GM23338 (cell line): ENCODE results near the gene RNF167. TPM values are rescaled to one million over a fixed set of nuclear protein-coding genes. Genes with fewer than 3 reads are reported as not detected.

Experiments
- ATAC-seq: fragments of 200-7000 bp; cut with Tn5 transposase; 3 replicates; pipeline ENCODE4 v1.9.1; 2020
- DNase-seq: peaks from one replicate; pipeline ENCODE4 v3.0.0-alpha.2; 2015; ENCODE audit warnings: low spot score
- H2AFZ ChIP-seq: fragments of 200-600 bp; sonication (generic); 2 replicates; pipeline ENCODE4 v1.8.0; 2016; ENCODE audit warnings: antibody characterized with exemption, mild to moderate bottlenecking, moderate library complexity
- H3F3A ChIP-seq: fragments of 200-600 bp; sonication (generic); replicated peaks from 2 replicates; pipeline ENCODE4 v1.8.0; 2017; ENCODE audit warnings: antibody characterized with exemption, mixed run types, low read depth
- H3K27ac ChIP-seq: fragments of 200-600 bp; sonication (generic); 2 replicates; pipeline ENCODE4 v1.6.1; 2016; ENCODE audit warnings: low read depth
- H3K27me3 ChIP-seq: fragments of 200-600 bp; sonication (generic); 2 replicates; pipeline ENCODE4 v1.8.0; 2016; ENCODE audit warnings: mild to moderate bottlenecking, mixed run types, moderate library complexity; ENCODE audit not compliant: insufficient read depth
- H3K36me3 ChIP-seq: fragments of 200-600 bp; sonication (generic); 2 replicates; pipeline ENCODE4 v1.8.0; 2016; ENCODE audit warnings: mild to moderate bottlenecking; ENCODE audit not compliant: insufficient read depth
- H3K4me1 ChIP-seq: fragments of 200-600 bp; sonication (generic); 2 replicates; pipeline ENCODE4 v1.8.0; 2016; ENCODE audit warnings: mild to moderate bottlenecking, moderate library complexity; ENCODE audit not compliant: insufficient read depth
- H3K4me2 ChIP-seq: fragments of 200-600 bp; sonication (generic); 2 replicates; pipeline ENCODE4 v1.7.1; 2017; ENCODE audit warnings: mixed run types
- H3K4me3 ChIP-seq: fragments of 200-600 bp; sonication (generic); 2 replicates; pipeline ENCODE4 v1.6.1; 2016; ENCODE audit warnings: mixed run types
- H3K79me2 ChIP-seq: fragments of 200-600 bp; sonication (generic); replicated peaks from 2 replicates; pipeline ENCODE4 v1.8.0; 2017; ENCODE audit warnings: mild to moderate bottlenecking; ENCODE audit not compliant: insufficient read depth
- H3K9me2 ChIP-seq: fragments of 200-600 bp; sonication (generic); 2 replicates; pipeline ENCODE4 v1.8.0; 2017; ENCODE audit not compliant: insufficient read depth
- H4K20me1 ChIP-seq: fragments of 200-600 bp; sonication (generic); replicated peaks from 2 replicates; pipeline ENCODE4 v1.8.0; 2017; ENCODE audit warnings: mild to moderate bottlenecking; ENCODE audit not compliant: insufficient read depth
- H3K27ac Mint-ChIP-seq: 2 replicates; pipeline ENCODE4 v1.8.0; 2020; ENCODE audit warnings: inconsistent platforms, mild to moderate bottlenecking, moderate library complexity, mixed read lengths
- H3K27me3 Mint-ChIP-seq: 3 replicates; pipeline ENCODE4 v1.8.0; 2022; ENCODE audit warnings: low read depth, mild to moderate bottlenecking, moderate library complexity, mixed read lengths, inconsistent platforms; ENCODE audit not compliant: insufficient read depth, poor library complexity
- H3K36me3 Mint-ChIP-seq: 3 replicates; pipeline ENCODE4 v1.8.0; 2021; ENCODE audit warnings: low read depth, mild to moderate bottlenecking, inconsistent platforms, moderate library complexity, mixed read lengths
- H3K4me1 Mint-ChIP-seq: 3 replicates; pipeline ENCODE4 v1.8.0; 2020; ENCODE audit warnings: mild to moderate bottlenecking, inconsistent platforms, mixed read lengths
- H3K4me3 Mint-ChIP-seq: 3 replicates; pipeline ENCODE4 v1.8.0; 2021; ENCODE audit warnings: moderate library complexity, mild to moderate bottlenecking, inconsistent platforms, mixed read lengths
- H3K9me3 Mint-ChIP-seq: 3 replicates; pipeline ENCODE4 v1.8.0; 2020; ENCODE audit warnings: moderate library complexity, mild to moderate bottlenecking, inconsistent platforms, mixed read lengths
- CREB1 ChIP-seq: fragments of 250-450 bp; sonication (Bioruptor Pico); IDR thresholded peaks from 2 replicates; pipeline ENCODE4 v1.5.0; 2020; ENCODE audit warnings: low read depth, mild to moderate bottlenecking, moderate library complexity
- JUNB ChIP-seq: IDR thresholded peaks from one replicate; pipeline ENCODE4 v1.6.1; 2016; ENCODE audit warnings: antibody characterized with exemption; ENCODE audit not compliant: unreplicated experiment
- ZNF114 ChIP-seq: fragments of 250-450 bp; sonication (Bioruptor Pico); IDR thresholded peaks from 2 replicates; pipeline ENCODE4 v1.5.0; 2020; ENCODE audit warnings: mild to moderate bottlenecking, moderate library complexity
- polyA plus RNA-seq: library from polyadenylated mRNA; unstranded; fragments of >200 nt; fragmentation: Nextera tagmentation; extraction: Ambion mirVana; gene quantifications from 2 replicates; pipeline ENCODE4 v1.2.1, GENCODE V29; 2016
- total RNA-seq: library from RNA; depleted of rRNA; stranded (reverse); fragments of >200 nt; shearing (Covaris generic); gene quantifications from 2 replicates; pipeline ENCODE4 v1.2.3, GENCODE V29; 2014
- TF ChIP-seq, protein P1 (sequence below), 2 experiments: fragments of 200-600 bp in 1 of 2; sonication (generic) in 1 of 2; conservative IDR thresholded peaks; 2 replicates each; pipeline versions ENCODE4 v1.5.1 to v1.6.1; 2016 to 2017; ENCODE audit warnings: antibody characterized with exemption in 2 of 2, low read depth in 2 of 2, mild to moderate bottlenecking in 2 of 2, moderate library complexity in 1 of 2
- TF ChIP-seq, protein P2 (sequence below): IDR thresholded peaks from one replicate; pipeline ENCODE4 v1.6.1; 2018; ENCODE audit warnings: antibody characterized with exemption; ENCODE audit not compliant: unreplicated experiment

The RNF167 gene
- total and polyA plus RNA-seq, 2 experiments from 2014 or later: 61.2 to 84.4 TPM

DNA sequence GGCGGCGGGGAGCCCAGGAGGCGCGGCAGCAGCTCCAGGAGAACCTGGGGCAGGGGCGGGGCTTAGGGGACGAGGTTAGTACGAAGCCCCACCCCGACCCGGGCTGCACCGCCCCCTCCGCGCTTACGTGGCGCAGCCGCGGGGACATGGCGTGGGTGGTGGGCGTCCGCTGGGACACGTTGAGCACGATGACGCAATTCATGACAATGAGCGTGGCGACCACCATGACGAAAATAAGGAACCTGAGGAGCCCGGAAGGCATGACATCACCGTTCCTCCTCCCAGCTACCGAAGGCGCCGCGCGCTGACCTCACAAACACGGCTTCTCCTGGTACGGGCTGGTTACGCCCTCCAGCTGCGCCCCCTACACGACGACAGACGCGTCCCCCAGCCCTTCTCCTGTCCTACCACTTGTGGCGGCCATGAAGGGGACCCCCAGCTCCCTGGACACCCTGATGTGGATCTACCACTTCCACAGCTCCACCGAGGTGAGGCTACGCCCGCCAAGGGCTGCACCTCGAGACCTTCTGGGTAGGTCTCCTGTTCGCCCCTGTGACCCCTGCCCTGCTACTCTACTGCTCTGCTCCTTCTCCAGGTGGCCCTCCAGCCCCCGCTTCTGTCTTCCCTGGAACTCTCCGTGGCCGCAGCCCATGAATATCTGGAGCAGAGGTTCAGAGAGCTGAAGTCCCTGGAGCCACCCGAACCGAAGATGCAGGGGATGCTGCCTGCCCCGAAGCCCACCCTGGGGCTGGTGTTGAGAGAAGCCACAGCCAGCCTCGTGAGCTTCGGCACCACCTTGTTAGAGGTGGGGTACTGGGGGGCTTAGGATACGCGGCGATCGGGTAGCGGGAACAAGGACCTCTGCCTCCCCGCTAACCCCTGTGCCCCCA, 40.5 kb upstream of the RNF167 start, which contains the start of gene C17orf107:
C17orf107 (plus strand) TSS at position 196 of the 890 bp plus-strand sequence; CDS start at position 423, 227 bp downstream.
- Histone ChIP-seq H3K4me2 (peak within 1 kb of the TSS; percentile 95), H3K27me3 (peaks cover 9% of the 10 kb centered on the region), H3K36me3 (no peaks in the 10 kb centered on the region; the same call in 1 of the 2 replicates), H3K79me2 (no peaks in the 10 kb centered on the region), H3K4me1 (0 out of 2 replicates have a peak, but pooled peaks cover 5% of the 10 kb centered on the region), H3F3A (peaks cover 37% of the 10 kb centered on the region), H3K4me3 (peak within 1 kb of the TSS; percentile 77), H4K20me1 (no peaks in the 10 kb centered on the region), H3K27ac (no peak within 1 kb of the TSS), H2AFZ (peak within 1 kb of the TSS; percentile 87), H3K9me2 (no peaks in the 10 kb centered on the region)
- TF ChIP-seq, protein P1, sequence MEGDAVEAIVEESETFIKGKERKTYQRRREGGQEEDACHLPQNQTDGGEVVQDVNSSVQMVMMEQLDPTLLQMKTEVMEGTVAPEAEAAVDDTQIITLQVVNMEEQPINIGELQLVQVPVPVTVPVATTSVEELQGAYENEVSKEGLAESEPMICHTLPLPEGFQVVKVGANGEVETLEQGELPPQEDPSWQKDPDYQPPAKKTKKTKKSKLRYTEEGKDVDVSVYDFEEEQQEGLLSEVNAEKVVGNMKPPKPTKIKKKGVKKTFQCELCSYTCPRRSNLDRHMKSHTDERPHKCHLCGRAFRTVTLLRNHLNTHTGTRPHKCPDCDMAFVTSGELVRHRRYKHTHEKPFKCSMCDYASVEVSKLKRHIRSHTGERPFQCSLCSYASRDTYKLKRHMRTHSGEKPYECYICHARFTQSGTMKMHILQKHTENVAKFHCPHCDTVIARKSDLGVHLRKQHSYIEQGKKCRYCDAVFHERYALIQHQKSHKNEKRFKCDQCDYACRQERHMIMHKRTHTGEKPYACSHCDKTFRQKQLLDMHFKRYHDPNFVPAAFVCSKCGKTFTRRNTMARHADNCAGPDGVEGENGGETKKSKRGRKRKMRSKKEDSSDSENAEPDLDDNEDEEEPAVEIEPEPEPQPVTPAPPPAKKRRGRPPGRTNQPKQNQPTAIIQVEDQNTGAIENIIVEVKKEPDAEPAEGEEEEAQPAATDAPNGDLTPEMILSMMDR (conservative IDR thresholded peaks at IDR 0.05; ENCODE audit: low read depth in 2 of 2): peak in 1 of 2 experiments; percentile 21; a peak in 2 of 4 replicates
- TF ChIP-seq CREB1 (CRISPR knock-in tag): peak; percentile 92
- TF ChIP-seq, protein P2, sequence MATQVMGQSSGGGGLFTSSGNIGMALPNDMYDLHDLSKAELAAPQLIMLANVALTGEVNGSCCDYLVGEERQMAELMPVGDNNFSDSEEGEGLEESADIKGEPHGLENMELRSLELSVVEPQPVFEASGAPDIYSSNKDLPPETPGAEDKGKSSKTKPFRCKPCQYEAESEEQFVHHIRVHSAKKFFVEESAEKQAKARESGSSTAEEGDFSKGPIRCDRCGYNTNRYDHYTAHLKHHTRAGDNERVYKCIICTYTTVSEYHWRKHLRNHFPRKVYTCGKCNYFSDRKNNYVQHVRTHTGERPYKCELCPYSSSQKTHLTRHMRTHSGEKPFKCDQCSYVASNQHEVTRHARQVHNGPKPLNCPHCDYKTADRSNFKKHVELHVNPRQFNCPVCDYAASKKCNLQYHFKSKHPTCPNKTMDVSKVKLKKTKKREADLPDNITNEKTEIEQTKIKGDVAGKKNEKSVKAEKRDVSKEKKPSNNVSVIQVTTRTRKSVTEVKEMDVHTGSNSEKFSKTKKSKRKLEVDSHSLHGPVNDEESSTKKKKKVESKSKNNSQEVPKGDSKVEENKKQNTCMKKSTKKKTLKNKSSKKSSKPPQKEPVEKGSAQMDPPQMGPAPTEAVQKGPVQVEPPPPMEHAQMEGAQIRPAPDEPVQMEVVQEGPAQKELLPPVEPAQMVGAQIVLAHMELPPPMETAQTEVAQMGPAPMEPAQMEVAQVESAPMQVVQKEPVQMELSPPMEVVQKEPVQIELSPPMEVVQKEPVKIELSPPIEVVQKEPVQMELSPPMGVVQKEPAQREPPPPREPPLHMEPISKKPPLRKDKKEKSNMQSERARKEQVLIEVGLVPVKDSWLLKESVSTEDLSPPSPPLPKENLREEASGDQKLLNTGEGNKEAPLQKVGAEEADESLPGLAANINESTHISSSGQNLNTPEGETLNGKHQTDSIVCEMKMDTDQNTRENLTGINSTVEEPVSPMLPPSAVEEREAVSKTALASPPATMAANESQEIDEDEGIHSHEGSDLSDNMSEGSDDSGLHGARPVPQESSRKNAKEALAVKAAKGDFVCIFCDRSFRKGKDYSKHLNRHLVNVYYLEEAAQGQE: no peak
- H3K4me3 Mint-ChIP-seq: peak within 1 kb of the TSS; percentile 85
- no peaks in the 10 kb centered on the region for H3K9me3 Mint-ChIP-seq
- peaks cover 14% of the 10 kb centered on the region; the same call in 2 of the 3 replicates for H3K36me3 Mint-ChIP-seq
- DNase-seq: peak; percentile 92
- ATAC-seq: peak; percentile 49
- peak within 1 kb of the TSS; percentile 90 for H3K27ac Mint-ChIP-seq
- peaks cover 33% of the 10 kb centered on the region for H3K27me3 Mint-ChIP-seq
- H3K4me1 Mint-ChIP-seq: peaks cover 26% of the 10 kb centered on the region

DNA sequence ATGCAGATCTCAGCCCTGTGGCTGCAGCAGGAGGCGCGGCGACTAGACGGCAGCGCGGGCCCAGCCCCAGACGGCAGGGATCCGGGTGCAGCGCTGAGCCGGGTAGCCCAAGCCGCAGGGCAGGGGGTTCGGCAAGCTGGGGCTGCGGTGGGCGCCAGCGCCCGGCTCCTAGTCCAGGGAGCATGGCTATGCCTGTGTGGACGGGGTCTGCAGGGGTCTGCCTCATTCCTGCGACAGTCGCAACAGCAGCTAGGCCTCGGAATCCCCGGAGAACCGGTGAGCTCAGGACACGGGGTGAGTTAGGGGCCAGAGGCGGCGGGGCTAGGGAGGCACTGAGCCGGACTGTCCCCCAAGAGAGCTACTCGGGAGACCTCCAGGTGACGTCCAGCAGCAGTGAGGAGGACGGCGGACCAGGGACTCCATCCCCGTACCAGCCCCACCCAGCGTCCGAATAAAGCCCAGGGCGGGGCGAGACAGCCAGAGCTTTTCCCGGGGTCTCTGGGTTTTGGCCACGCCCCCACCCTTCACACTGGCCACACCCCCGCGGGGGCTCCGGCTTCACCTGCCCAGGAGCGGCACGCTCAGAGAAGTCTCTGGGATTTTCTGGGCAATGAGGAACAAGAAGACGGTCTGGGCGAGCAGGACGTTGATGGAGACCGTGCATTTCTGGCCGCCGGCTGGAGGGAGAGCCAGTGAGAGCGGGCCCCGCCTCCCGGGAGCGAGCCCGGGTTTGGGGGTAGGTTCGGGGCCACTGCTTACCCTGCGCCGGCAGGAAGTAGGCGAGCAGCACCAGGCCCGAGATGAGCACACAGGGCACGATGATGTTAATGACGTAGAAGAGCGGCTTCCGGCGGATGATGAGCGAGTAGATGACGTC, 39.6 kb upstream of the RNF167 start:
- no peaks in the 10 kb centered on the region for H3K79me2 ChIP-seq
- H3F3A ChIP-seq: peaks cover 36% of the 10 kb centered on the region
- Mint-ChIP-seq H3K27me3 (peaks cover 33% of the 10 kb centered on the region), H3K4me1 (peaks cover 26% of the 10 kb centered on the region), H3K36me3 (peaks cover 7% of the 10 kb centered on the region; the same call in 2 of the 3 replicates), H3K4me3 (peak overlapping the region; percentile 85), H3K9me3 (no peaks in the 10 kb centered on the region), H3K27ac (peak overlapping the region; percentile 72)
- H3K4me2 ChIP-seq: peak overlapping the region; percentile 95
- no peaks in the 10 kb centered on the region for H4K20me1 ChIP-seq
- H3K9me2 ChIP-seq: no peaks in the 10 kb centered on the region
- peak overlapping the region; percentile 77 for H3K4me3 ChIP-seq
- H2AFZ ChIP-seq: peak overlapping the region; percentile 85
- 0 out of 2 replicates have a peak, but pooled peaks cover 5% of the 10 kb centered on the region for H3K4me1 ChIP-seq
- peak; percentile 92 for DNase-seq
- H3K27me3 ChIP-seq: peaks cover 9% of the 10 kb centered on the region
- peak overlapping the region; percentile 79; the same call in 1 of the 2 replicates for H3K27ac ChIP-seq
- TF ChIP-seq ZNF114 (CRISPR knock-in tag): no peak
- TF ChIP-seq, protein P2: no peak
- TF ChIP-seq JUNB: no peak
- TF ChIP-seq CREB1 (CRISPR knock-in tag): peak; percentile 92
- H3K36me3 ChIP-seq: no peaks in the 10 kb centered on the region; the same call in 1 of the 2 replicates
- ATAC-seq: peak; percentile 30
